ENCODE results near the gene GABRP. TPM values are rescaled to one million over a fixed set of nuclear protein-coding genes. Genes with fewer than 3 reads are reported as not detected.

The GABRP gene
- total and polyA plus RNA-seq, 4 donors: 0.08 to 0.17 TPM; not detected in 2

GRCh38 chr5:170741801-170742200 lies 41.7 kb upstream of the GABRP start:
- H3K27me3 ChIP-seq (ENCODE audit: control insufficient read depth in 4 of 4, insufficient read depth in 4 of 4, low read length in 3 of 4): peaks cover 0 to 2% (median under 1%) of the 10 kb centered on the region in 4 donors

More at GRCh38 chr5:170741801-170742200, 41.7 kb upstream of the GABRP start:
- Histone ChIP-seq H3K36me3 (ENCODE audit: control insufficient read depth in 4 of 4, insufficient read depth in 3 of 4, low read depth in 1 of 4, low read length in 3 of 4) (no peaks in the 10 kb centered on the region), H3K9ac (ENCODE audit: low read depth in 1 of 2, low read length in 2 of 2) (no peak overlapping the region), H3K4me3 (ENCODE audit: low read depth in 1 of 3, low read length in 3 of 3) (no peak overlapping the region), H3K27ac (ENCODE audit: low read depth in 1 of 2, low read length in 2 of 2) (no peak overlapping the region), H3K9me3 (ENCODE audit: control insufficient read depth in 4 of 4, low read length in 3 of 4) (no peaks in the 10 kb centered on the region), H3K4me1 (ENCODE audit: control insufficient read depth in 4 of 4, insufficient read depth in 4 of 4, low read length in 3 of 4) (peaks cover 0 to 7% (median 3%) of the 10 kb centered on the region in 4 donors)
- TF ChIP-seq ATF3 (IDR thresholded peaks at IDR 0.05) (no peak), FOXA1 (IDR thresholded peaks at IDR 0.05) (no peak), REST (IDR thresholded peaks at IDR 0.05) (no peak), YY1 (IDR thresholded peaks at IDR 0.05) (no peak), MAX (IDR thresholded peaks at IDR 0.05) (no peak), EGR1 (IDR thresholded peaks at IDR 0.05; ENCODE audit: low read depth in 2 of 2) (no peak), GABPA (IDR thresholded peaks at IDR 0.05 in 1 of 2, conservative IDR thresholded peaks at IDR 0.05 in 1 of 2) (no peak), RAD21 (IDR thresholded peaks at IDR 0.05) (no peak), NR2F2 (IDR thresholded peaks at IDR 0.05) (no peak), RXRA (IDR thresholded peaks at IDR 0.05) (no peak), CTCF (IDR thresholded peaks at IDR 0.05; ENCODE audit: low read depth, low read length, missing input control) (no peak), ZBTB33 (IDR thresholded peaks at IDR 0.05) (no peak), TAF1 (conservative IDR thresholded peaks at IDR 0.05) (no peak), JUND (IDR thresholded peaks at IDR 0.05) (no peak)
- DNase-seq (ENCODE audit: low spot score): peak; percentile 10
- WGBS: 76% methylated on average over 8 of the region's 8 CpGs
